ENCODE data around the gene DIPK2A.

DNA sequence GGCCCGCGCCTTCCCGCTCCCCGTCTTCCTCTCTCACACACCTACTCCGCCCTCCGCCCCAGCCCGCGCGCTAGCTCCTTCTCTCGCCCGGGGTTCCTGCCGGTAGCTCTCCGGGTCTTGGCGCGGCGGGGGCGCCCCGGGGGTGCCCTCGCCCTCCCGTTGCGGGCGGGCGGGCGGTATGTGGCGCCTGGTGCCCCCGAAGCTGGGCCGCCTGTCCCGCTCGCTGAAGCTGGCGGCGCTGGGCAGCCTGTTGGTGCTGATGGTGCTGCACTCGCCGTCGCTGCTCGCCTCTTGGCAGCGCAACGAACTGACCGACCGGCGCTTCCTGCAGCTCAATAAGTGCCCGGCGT, 507 bp downstream of the DIPK2A start:
- TF ChIP-seq, protein P1, sequence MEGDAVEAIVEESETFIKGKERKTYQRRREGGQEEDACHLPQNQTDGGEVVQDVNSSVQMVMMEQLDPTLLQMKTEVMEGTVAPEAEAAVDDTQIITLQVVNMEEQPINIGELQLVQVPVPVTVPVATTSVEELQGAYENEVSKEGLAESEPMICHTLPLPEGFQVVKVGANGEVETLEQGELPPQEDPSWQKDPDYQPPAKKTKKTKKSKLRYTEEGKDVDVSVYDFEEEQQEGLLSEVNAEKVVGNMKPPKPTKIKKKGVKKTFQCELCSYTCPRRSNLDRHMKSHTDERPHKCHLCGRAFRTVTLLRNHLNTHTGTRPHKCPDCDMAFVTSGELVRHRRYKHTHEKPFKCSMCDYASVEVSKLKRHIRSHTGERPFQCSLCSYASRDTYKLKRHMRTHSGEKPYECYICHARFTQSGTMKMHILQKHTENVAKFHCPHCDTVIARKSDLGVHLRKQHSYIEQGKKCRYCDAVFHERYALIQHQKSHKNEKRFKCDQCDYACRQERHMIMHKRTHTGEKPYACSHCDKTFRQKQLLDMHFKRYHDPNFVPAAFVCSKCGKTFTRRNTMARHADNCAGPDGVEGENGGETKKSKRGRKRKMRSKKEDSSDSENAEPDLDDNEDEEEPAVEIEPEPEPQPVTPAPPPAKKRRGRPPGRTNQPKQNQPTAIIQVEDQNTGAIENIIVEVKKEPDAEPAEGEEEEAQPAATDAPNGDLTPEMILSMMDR (IDR thresholded peaks at IDR 0.05; ENCODE audit: poor library complexity, severe bottlenecking), result no peak
- TF ChIP-seq EZH2 (IDR thresholded peaks at IDR 0.05; ENCODE audit: borderline replicate concordance, insufficient read depth, low read length, poor library complexity, severe bottlenecking), result no peak
- TF ChIP-seq, protein P2, sequence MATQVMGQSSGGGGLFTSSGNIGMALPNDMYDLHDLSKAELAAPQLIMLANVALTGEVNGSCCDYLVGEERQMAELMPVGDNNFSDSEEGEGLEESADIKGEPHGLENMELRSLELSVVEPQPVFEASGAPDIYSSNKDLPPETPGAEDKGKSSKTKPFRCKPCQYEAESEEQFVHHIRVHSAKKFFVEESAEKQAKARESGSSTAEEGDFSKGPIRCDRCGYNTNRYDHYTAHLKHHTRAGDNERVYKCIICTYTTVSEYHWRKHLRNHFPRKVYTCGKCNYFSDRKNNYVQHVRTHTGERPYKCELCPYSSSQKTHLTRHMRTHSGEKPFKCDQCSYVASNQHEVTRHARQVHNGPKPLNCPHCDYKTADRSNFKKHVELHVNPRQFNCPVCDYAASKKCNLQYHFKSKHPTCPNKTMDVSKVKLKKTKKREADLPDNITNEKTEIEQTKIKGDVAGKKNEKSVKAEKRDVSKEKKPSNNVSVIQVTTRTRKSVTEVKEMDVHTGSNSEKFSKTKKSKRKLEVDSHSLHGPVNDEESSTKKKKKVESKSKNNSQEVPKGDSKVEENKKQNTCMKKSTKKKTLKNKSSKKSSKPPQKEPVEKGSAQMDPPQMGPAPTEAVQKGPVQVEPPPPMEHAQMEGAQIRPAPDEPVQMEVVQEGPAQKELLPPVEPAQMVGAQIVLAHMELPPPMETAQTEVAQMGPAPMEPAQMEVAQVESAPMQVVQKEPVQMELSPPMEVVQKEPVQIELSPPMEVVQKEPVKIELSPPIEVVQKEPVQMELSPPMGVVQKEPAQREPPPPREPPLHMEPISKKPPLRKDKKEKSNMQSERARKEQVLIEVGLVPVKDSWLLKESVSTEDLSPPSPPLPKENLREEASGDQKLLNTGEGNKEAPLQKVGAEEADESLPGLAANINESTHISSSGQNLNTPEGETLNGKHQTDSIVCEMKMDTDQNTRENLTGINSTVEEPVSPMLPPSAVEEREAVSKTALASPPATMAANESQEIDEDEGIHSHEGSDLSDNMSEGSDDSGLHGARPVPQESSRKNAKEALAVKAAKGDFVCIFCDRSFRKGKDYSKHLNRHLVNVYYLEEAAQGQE (IDR thresholded peaks at IDR 0.05; ENCODE audit: borderline replicate concordance), result no peak
- no peak for TF ChIP-seq RAD21 (conservative IDR thresholded peaks at IDR 0.05)
- TF ChIP-seq EP300 (conservative IDR thresholded peaks at IDR 0.05; ENCODE audit: poor library complexity, severe bottlenecking), result no peak
- TF ChIP-seq MXI1 (conservative IDR thresholded peaks at IDR 0.05; ENCODE audit: poor library complexity, severe bottlenecking), result no peak

Data from neural cell (in vitro differentiated cells).